GM23338 (cell line): Measurements from ENCODE around the gene VPS13A. TPM values are rescaled to one million over a fixed set of nuclear protein-coding genes. Genes with fewer than 3 reads are reported as not detected.

Experiments
- ATAC-seq: fragments of 200-7000 bp; cut with Tn5 transposase; 3 replicates; pipeline ENCODE4 v1.9.1; 2020
- DNase-seq: peaks from one replicate; pipeline ENCODE4 v3.0.0-alpha.2; 2015; ENCODE audit warnings: low spot score
- H2AFZ ChIP-seq: fragments of 200-600 bp; sonication (generic); 2 replicates; pipeline ENCODE4 v1.8.0; 2016; ENCODE audit warnings: antibody characterized with exemption, mild to moderate bottlenecking, moderate library complexity
- H3F3A ChIP-seq: fragments of 200-600 bp; sonication (generic); replicated peaks from 2 replicates; pipeline ENCODE4 v1.8.0; 2017; ENCODE audit warnings: antibody characterized with exemption, mixed run types, low read depth
- H3K27ac ChIP-seq: fragments of 200-600 bp; sonication (generic); 2 replicates; pipeline ENCODE4 v1.6.1; 2016; ENCODE audit warnings: low read depth
- H3K27me3 ChIP-seq: fragments of 200-600 bp; sonication (generic); 2 replicates; pipeline ENCODE4 v1.8.0; 2016; ENCODE audit warnings: mild to moderate bottlenecking, mixed run types, moderate library complexity; ENCODE audit not compliant: insufficient read depth
- H3K36me3 ChIP-seq: fragments of 200-600 bp; sonication (generic); 2 replicates; pipeline ENCODE4 v1.8.0; 2016; ENCODE audit warnings: mild to moderate bottlenecking; ENCODE audit not compliant: insufficient read depth
- H3K4me1 ChIP-seq: fragments of 200-600 bp; sonication (generic); 2 replicates; pipeline ENCODE4 v1.8.0; 2016; ENCODE audit warnings: mild to moderate bottlenecking, moderate library complexity; ENCODE audit not compliant: insufficient read depth
- H3K4me2 ChIP-seq: fragments of 200-600 bp; sonication (generic); 2 replicates; pipeline ENCODE4 v1.7.1; 2017; ENCODE audit warnings: mixed run types
- H3K4me3 ChIP-seq: fragments of 200-600 bp; sonication (generic); 2 replicates; pipeline ENCODE4 v1.6.1; 2016; ENCODE audit warnings: mixed run types
- H3K79me2 ChIP-seq: fragments of 200-600 bp; sonication (generic); replicated peaks from 2 replicates; pipeline ENCODE4 v1.8.0; 2017; ENCODE audit warnings: mild to moderate bottlenecking; ENCODE audit not compliant: insufficient read depth
- H3K9me2 ChIP-seq: fragments of 200-600 bp; sonication (generic); 2 replicates; pipeline ENCODE4 v1.8.0; 2017; ENCODE audit not compliant: insufficient read depth
- H4K20me1 ChIP-seq: fragments of 200-600 bp; sonication (generic); replicated peaks from 2 replicates; pipeline ENCODE4 v1.8.0; 2017; ENCODE audit warnings: mild to moderate bottlenecking; ENCODE audit not compliant: insufficient read depth
- H3K27ac Mint-ChIP-seq: 2 replicates; pipeline ENCODE4 v1.8.0; 2020; ENCODE audit warnings: inconsistent platforms, mild to moderate bottlenecking, moderate library complexity, mixed read lengths
- H3K27me3 Mint-ChIP-seq: 3 replicates; pipeline ENCODE4 v1.8.0; 2022; ENCODE audit warnings: low read depth, mild to moderate bottlenecking, moderate library complexity, mixed read lengths, inconsistent platforms; ENCODE audit not compliant: insufficient read depth, poor library complexity
- H3K36me3 Mint-ChIP-seq: 3 replicates; pipeline ENCODE4 v1.8.0; 2021; ENCODE audit warnings: low read depth, mild to moderate bottlenecking, inconsistent platforms, moderate library complexity, mixed read lengths
- H3K4me1 Mint-ChIP-seq: 3 replicates; pipeline ENCODE4 v1.8.0; 2020; ENCODE audit warnings: mild to moderate bottlenecking, inconsistent platforms, mixed read lengths
- H3K4me3 Mint-ChIP-seq: 3 replicates; pipeline ENCODE4 v1.8.0; 2021; ENCODE audit warnings: moderate library complexity, mild to moderate bottlenecking, inconsistent platforms, mixed read lengths
- H3K9me3 Mint-ChIP-seq: 3 replicates; pipeline ENCODE4 v1.8.0; 2020; ENCODE audit warnings: moderate library complexity, mild to moderate bottlenecking, inconsistent platforms, mixed read lengths
- CREB1 ChIP-seq: fragments of 250-450 bp; sonication (Bioruptor Pico); IDR thresholded peaks from 2 replicates; pipeline ENCODE4 v1.5.0; 2020; ENCODE audit warnings: low read depth, mild to moderate bottlenecking, moderate library complexity
- CTCF ChIP-seq, 2 experiments: fragments of 200-600 bp in 1 of 2; sonication (generic) in 1 of 2; conservative IDR thresholded peaks; 2 replicates each; pipeline versions ENCODE4 v1.5.1 to v1.6.1; 2016 to 2017; ENCODE audit warnings: antibody characterized with exemption in 2 of 2, low read depth in 2 of 2, mild to moderate bottlenecking in 2 of 2, moderate library complexity in 1 of 2
- ETS1 ChIP-seq: IDR thresholded peaks from 2 replicates; pipeline ENCODE4 v1.6.1; 2016; ENCODE audit warnings: antibody characterized with exemption
- EZH2 ChIP-seq: fragments of 200-600 bp; sonication (generic); IDR thresholded peaks from one replicate; pipeline ENCODE4 v1.8.0; 2017; ENCODE audit warnings: antibody characterized with exemption, mild to moderate bottlenecking, low read depth; ENCODE audit not compliant: unreplicated experiment
- EZH2phosphoT487 ChIP-seq: fragments of 200-600 bp; sonication (generic); IDR thresholded peaks from one replicate; pipeline ENCODE4 v1.8.1; 2018; ENCODE audit warnings: antibody characterized with exemption; ENCODE audit not compliant: unreplicated experiment
- JUNB ChIP-seq: IDR thresholded peaks from one replicate; pipeline ENCODE4 v1.6.1; 2016; ENCODE audit warnings: antibody characterized with exemption; ENCODE audit not compliant: unreplicated experiment
- NANOG ChIP-seq: IDR thresholded peaks from 2 replicates; pipeline ENCODE4 v1.6.1; 2016; ENCODE audit warnings: antibody characterized with exemption, borderline replicate concordance
- POLR2AphosphoS5 ChIP-seq: IDR thresholded peaks from 2 replicates; pipeline ENCODE4 v1.6.1; 2016; ENCODE audit warnings: antibody characterized with exemption, low read depth
- REST ChIP-seq: IDR thresholded peaks from one replicate; pipeline ENCODE4 v1.6.1; 2018; ENCODE audit warnings: antibody characterized with exemption; ENCODE audit not compliant: unreplicated experiment
- STAT1 ChIP-seq: IDR thresholded peaks from one replicate; pipeline ENCODE4 v1.6.1; 2016; ENCODE audit warnings: antibody characterized with exemption; ENCODE audit not compliant: unreplicated experiment
- ZNF114 ChIP-seq: fragments of 250-450 bp; sonication (Bioruptor Pico); IDR thresholded peaks from 2 replicates; pipeline ENCODE4 v1.5.0; 2020; ENCODE audit warnings: mild to moderate bottlenecking, moderate library complexity
- ZNF331 ChIP-seq: fragments of 250-450 bp; sonication (Bioruptor Pico); IDR thresholded peaks from 2 replicates; pipeline ENCODE4 v1.5.0; 2020; ENCODE audit warnings: low read depth, mild to moderate bottlenecking, moderate library complexity
- ZNF462 ChIP-seq: fragments of 250-450 bp; sonication (Bioruptor Pico); IDR thresholded peaks from 2 replicates; pipeline ENCODE4 v1.5.0; 2020; ENCODE audit warnings: mild to moderate bottlenecking, moderate library complexity
- polyA plus RNA-seq: library from polyadenylated mRNA; unstranded; fragments of >200 nt; fragmentation: Nextera tagmentation; extraction: Ambion mirVana; gene quantifications from 2 replicates; pipeline ENCODE4 v1.2.1, GENCODE V29; 2016
- total RNA-seq: library from RNA; depleted of rRNA; stranded (reverse); fragments of >200 nt; shearing (Covaris generic); gene quantifications from 2 replicates; pipeline ENCODE4 v1.2.3, GENCODE V29; 2014

Gene VPS13A
- total and polyA plus RNA-seq, 2 experiments from 2014 or later, result 45.9 to 68.1 TPM

- H3F3A ChIP-seq, result no peaks in the 10 kb centered on the region
- Mint-ChIP-seq H3K36me3 (peaks cover 29% of the 10 kb centered on the region), H3K4me3 (no peak overlapping the region), H3K4me1 (peaks cover 6% of the 10 kb centered on the region; the same call in 2 of the 3 replicates), H3K27me3 (peaks cover 2% of the 10 kb centered on the region), H3K27ac (no peak overlapping the region), H3K9me3 (no peaks in the 10 kb centered on the region)
- H3K4me2 ChIP-seq, result no peak overlapping the region
- no peak overlapping the region for H3K4me3 ChIP-seq
- ATAC-seq, result no peak
- no peaks in the 10 kb centered on the region for H4K20me1 ChIP-seq
- TF ChIP-seq REST (no peak), NANOG (no peak), STAT1 (no peak), JUNB (no peak), EZH2 (no peak), ZNF462 (CRISPR knock-in tag) (no peak), EZH2phosphoT487 (no peak), ETS1 (no peak), CTCF (conservative IDR thresholded peaks at IDR 0.05; ENCODE audit: low read depth in 2 of 2) (no peak), ZNF331 (CRISPR knock-in tag) (no peak), POLR2AphosphoS5 (no peak), CREB1 (no peak), ZNF114 (no peak)
- DNase-seq, result no peak
- H3K36me3 ChIP-seq, result no peaks in the 10 kb centered on the region
- H3K27ac ChIP-seq, result no peak overlapping the region
- H3K79me2 ChIP-seq, result no peaks in the 10 kb centered on the region
- no peaks in the 10 kb centered on the region for H3K4me1 ChIP-seq
- H3K27me3 ChIP-seq, result no peaks in the 10 kb centered on the region
- no peak overlapping the region for H2AFZ ChIP-seq
- H3K9me2 ChIP-seq, result no peaks in the 10 kb centered on the region
Measured at GRCh38 chr9:77426712-77427111, 249.4 kb downstream of the VPS13A start.
